ENCODE results near the gene PDE4D. TPM values are rescaled to one million over a fixed set of nuclear protein-coding genes. Genes with fewer than 3 reads are reported as not detected.

Gene PDE4D
- total RNA-seq, 2 experiments from 2014 or later, result 0.50 to 0.51 TPM

DNA sequence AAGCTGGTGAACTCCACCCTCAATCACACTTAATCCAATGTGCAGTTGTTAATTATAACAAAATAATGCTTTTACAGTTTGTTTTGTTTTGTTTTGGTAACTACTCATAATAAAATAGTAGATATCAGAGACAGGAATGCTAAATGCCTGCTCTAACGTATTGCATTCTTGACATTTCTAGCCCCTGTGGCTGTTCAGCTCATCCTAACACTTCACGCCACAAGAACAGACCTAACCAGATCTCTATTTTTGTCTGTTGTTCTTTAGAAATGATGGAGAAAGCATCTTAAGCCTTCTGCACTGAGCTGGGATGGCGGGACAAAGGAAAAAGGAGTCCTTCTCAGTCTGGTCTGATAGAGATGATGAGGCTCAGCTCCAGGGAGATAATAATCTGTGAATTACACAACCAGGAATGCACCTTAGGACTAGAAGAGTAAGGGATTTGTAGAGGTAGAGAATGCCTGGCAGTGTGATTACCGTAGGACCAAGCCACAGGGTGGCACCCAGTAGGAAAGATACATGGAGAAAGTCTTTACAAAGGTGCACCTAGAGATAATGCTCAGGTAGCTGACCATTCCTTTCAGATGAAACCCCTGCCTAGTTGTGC is 628.8 kb downstream of the PDE4D start:
- no peak overlapping the region for H3K27ac ChIP-seq (ENCODE audit: low read depth, low read length, poor library complexity, severe bottlenecking)
- intact Hi-C loops (cut with micrococcal nuclease; ENCODE audit: unreplicated experiment), result no loop called here
- DNase-seq (ENCODE audit: low spot score), result no peak
- TF ChIP-seq, protein P1, sequence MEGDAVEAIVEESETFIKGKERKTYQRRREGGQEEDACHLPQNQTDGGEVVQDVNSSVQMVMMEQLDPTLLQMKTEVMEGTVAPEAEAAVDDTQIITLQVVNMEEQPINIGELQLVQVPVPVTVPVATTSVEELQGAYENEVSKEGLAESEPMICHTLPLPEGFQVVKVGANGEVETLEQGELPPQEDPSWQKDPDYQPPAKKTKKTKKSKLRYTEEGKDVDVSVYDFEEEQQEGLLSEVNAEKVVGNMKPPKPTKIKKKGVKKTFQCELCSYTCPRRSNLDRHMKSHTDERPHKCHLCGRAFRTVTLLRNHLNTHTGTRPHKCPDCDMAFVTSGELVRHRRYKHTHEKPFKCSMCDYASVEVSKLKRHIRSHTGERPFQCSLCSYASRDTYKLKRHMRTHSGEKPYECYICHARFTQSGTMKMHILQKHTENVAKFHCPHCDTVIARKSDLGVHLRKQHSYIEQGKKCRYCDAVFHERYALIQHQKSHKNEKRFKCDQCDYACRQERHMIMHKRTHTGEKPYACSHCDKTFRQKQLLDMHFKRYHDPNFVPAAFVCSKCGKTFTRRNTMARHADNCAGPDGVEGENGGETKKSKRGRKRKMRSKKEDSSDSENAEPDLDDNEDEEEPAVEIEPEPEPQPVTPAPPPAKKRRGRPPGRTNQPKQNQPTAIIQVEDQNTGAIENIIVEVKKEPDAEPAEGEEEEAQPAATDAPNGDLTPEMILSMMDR (conservative IDR thresholded peaks at IDR 0.05; ENCODE audit: low read length), result no peak
- TF ChIP-seq EZH2phosphoT487 (IDR thresholded peaks at IDR 0.05; ENCODE audit: borderline replicate concordance, low read depth, low read length), result no peak
- no peaks in the 10 kb centered on the region for H3K9me3 ChIP-seq (ENCODE audit: low read length)
- POLR2A ChIA-PET, result no interaction called here
- no peaks in the 10 kb centered on the region for H3K4me1 ChIP-seq (ENCODE audit: insufficient read depth, low read length, poor library complexity, severe bottlenecking)
- CTCF ChIA-PET (ENCODE audit: unreplicated experiment), result no interaction called here
- H4K20me1 ChIP-seq (ENCODE audit: insufficient read depth, low read length), result no peaks in the 10 kb centered on the region
- no peak overlapping the region for H3K4me2 ChIP-seq (ENCODE audit: low read length)
- no peaks in the 10 kb centered on the region for H3K36me3 ChIP-seq (ENCODE audit: insufficient read depth, low read length)
- H2AFZ ChIP-seq (ENCODE audit: low read length), result no peak overlapping the region
- no peaks in the 10 kb centered on the region for H3K79me2 ChIP-seq (ENCODE audit: insufficient read depth, low read depth, low read length)
- no peaks in the 10 kb centered on the region for H3K9me2 ChIP-seq (ENCODE audit: insufficient read depth, low read length)
- no TSS peak for BruUV-seq (replicated peaks)
- H3K4me3 ChIP-seq (ENCODE audit: low read depth, low read length, poor library complexity, severe bottlenecking), result no peak overlapping the region

DNA sequence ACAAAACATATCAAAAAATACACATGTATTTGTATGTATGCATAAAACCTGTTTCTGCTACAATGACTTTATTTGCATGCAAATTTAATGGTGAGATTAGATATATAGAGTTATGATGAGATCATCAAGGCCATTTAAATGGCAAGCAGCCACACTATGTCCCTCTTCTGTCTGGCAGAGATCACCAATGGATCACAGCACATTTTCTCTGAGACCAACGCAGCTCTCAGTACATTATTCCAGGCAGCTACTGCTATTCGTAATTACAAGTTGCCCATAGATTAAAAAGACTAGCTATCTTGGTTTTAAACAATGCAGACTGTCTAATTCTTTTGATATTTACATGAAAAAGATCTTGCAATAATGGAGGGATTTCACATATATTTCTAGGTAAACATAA is 629.5 kb downstream of the PDE4D start:
- no peaks in the 10 kb centered on the region for H3K9me3 ChIP-seq (ENCODE audit: low read length)
- no peaks in the 10 kb centered on the region for H4K20me1 ChIP-seq (ENCODE audit: insufficient read depth, low read length)
- TF ChIP-seq, protein P1 (conservative IDR thresholded peaks at IDR 0.05; ENCODE audit: low read length), result no peak
- no peak for TF ChIP-seq EZH2phosphoT487 (IDR thresholded peaks at IDR 0.05; ENCODE audit: borderline replicate concordance, low read depth, low read length)
- no peaks in the 10 kb centered on the region for H3K9me2 ChIP-seq (ENCODE audit: insufficient read depth, low read length)
- H2AFZ ChIP-seq (ENCODE audit: low read length), result no peak overlapping the region
- no peak for DNase-seq (ENCODE audit: low spot score)
- ChIA-PET CTCF (ENCODE audit: unreplicated experiment) (no interaction called here), POLR2A (no interaction called here)
- no peaks in the 10 kb centered on the region for H3K36me3 ChIP-seq (ENCODE audit: insufficient read depth, low read length)
- no peak overlapping the region for H3K4me2 ChIP-seq (ENCODE audit: low read length)
- no peaks in the 10 kb centered on the region for H3K79me2 ChIP-seq (ENCODE audit: insufficient read depth, low read depth, low read length)
- H3K27ac ChIP-seq (ENCODE audit: low read depth, low read length, poor library complexity, severe bottlenecking), result no peak overlapping the region
- no TSS peak for BruUV-seq (replicated peaks)
- intact Hi-C loops (cut with micrococcal nuclease; ENCODE audit: unreplicated experiment), result no loop called here
- no peaks in the 10 kb centered on the region for H3K4me1 ChIP-seq (ENCODE audit: insufficient read depth, low read length, poor library complexity, severe bottlenecking)
- no peak overlapping the region for H3K4me3 ChIP-seq (ENCODE audit: low read depth, low read length, poor library complexity, severe bottlenecking)

DNA sequence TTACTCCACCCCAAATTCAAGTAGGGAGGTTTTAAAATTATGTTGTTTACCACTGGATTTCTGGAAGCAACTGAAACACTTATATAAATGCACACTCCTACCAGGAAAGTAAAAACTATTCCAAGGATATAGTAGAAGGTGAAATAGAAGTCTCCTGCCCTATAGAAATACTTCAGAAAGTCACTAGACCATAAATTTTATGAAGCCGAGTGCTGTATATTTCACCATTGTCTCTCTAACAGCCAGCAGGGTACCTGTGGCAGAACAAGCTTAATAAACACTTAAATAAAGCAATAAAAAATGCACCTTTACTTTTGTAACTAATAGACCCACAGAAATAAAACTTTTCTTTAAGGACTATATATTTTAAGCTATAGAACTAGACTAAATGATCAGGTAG is 631.6 kb downstream of the PDE4D start:
- H4K20me1 ChIP-seq (ENCODE audit: insufficient read depth, low read length), result no peaks in the 10 kb centered on the region
- H2AFZ ChIP-seq (ENCODE audit: low read length), result no peak overlapping the region
- H3K9me3 ChIP-seq (ENCODE audit: low read length), result no peaks in the 10 kb centered on the region
- no peaks in the 10 kb centered on the region for H3K9me2 ChIP-seq (ENCODE audit: insufficient read depth, low read length)
- TF ChIP-seq, protein P1 (conservative IDR thresholded peaks at IDR 0.05; ENCODE audit: low read length), result no peak
- TF ChIP-seq EZH2phosphoT487 (IDR thresholded peaks at IDR 0.05; ENCODE audit: borderline replicate concordance, low read depth, low read length), result no peak
- CTCF ChIA-PET (ENCODE audit: unreplicated experiment), result no interaction called here
- BruUV-seq (replicated peaks), result no TSS peak
- H3K4me1 ChIP-seq (ENCODE audit: insufficient read depth, low read length, poor library complexity, severe bottlenecking), result no peaks in the 10 kb centered on the region
- DNase-seq (ENCODE audit: low spot score), result no peak
- no peaks in the 10 kb centered on the region for H3K79me2 ChIP-seq (ENCODE audit: insufficient read depth, low read depth, low read length)
- no peak overlapping the region for H3K27ac ChIP-seq (ENCODE audit: low read depth, low read length, poor library complexity, severe bottlenecking)
- POLR2A ChIA-PET, result no interaction called here
- no peak overlapping the region for H3K4me3 ChIP-seq (ENCODE audit: low read depth, low read length, poor library complexity, severe bottlenecking)
- no peak overlapping the region for H3K4me2 ChIP-seq (ENCODE audit: low read length)
- intact Hi-C loops (cut with micrococcal nuclease; ENCODE audit: unreplicated experiment), result no loop called here
- no peaks in the 10 kb centered on the region for H3K36me3 ChIP-seq (ENCODE audit: insufficient read depth, low read length)
